ENCODE data around the gene ZNF385B. TPM values are rescaled to one million over a fixed set of nuclear protein-coding genes. Genes with fewer than 3 reads are reported as not detected.

The ZNF385B gene
- total and polyA plus RNA-seq, 9 of the 15 experiments (the other 6 are each of a cell fraction or from before 2014, with no cell fraction given), result 0.50 TPM; not detected in 8

- no peak for TF ChIP-seq ZFP91 (CRISPR knock-in tag; IDR thresholded peaks at IDR 0.05)
- TF ChIP-seq TAL1 (IDR thresholded peaks at IDR 0.05), result no peak
- no peak for TF ChIP-seq TAF9B (IDR thresholded peaks at IDR 0.05; ENCODE audit: partially characterized antibody)
- TF ChIP-seq SUPT5H (IDR thresholded peaks at IDR 0.05), result no peak
- no peak for TF ChIP-seq ZBTB17 (CRISPR knock-in tag; IDR thresholded peaks at IDR 0.05)
- no peak for TF ChIP-seq GTF2F1 (IDR thresholded peaks at IDR 0.05; ENCODE audit: low read depth, low read length)
- TF ChIP-seq GATA2 (CRISPR knock-in tag; IDR thresholded peaks at IDR 0.05), result no peak
- no peak for TF ChIP-seq TCF7 (IDR thresholded peaks at IDR 0.05; ENCODE audit: borderline replicate concordance)
These were observed 256.8 kb downstream of the ZNF385B start (continued) for GRCh38 chr2:179604598-179604997.

- Histone ChIP-seq H3K79me2 (ENCODE audit: control insufficient read depth, insufficient read depth, low read length) (no peaks in the 10 kb centered on the region), H3K4me1 (replicated peaks in 1 of 2; ENCODE audit: control insufficient read depth in 2 of 2, insufficient read depth in 2 of 2, low read length in 2 of 2) (no peaks in the 10 kb centered on the region), H3K4me2 (ENCODE audit: insufficient read depth, low read length) (no peak overlapping the region), H3K9me3 (replicated peaks; ENCODE audit: control insufficient read depth, insufficient read depth, low read depth, low read length) (no peaks in the 10 kb centered on the region), H4K20me1 (replicated peaks; ENCODE audit: control insufficient read depth, insufficient read depth, low read length) (no peaks in the 10 kb centered on the region), H2AFZ (ENCODE audit: low read depth, low read length) (no peak overlapping the region), H3K27me3 (ENCODE audit: control insufficient read depth in 2 of 2, insufficient read depth in 2 of 2, low read length in 2 of 2) (no peaks in the 10 kb centered on the region), H3K4me3 (no peak overlapping the region), H3K36me3 (ENCODE audit: control insufficient read depth, insufficient read depth, low read length) (no peaks in the 10 kb centered on the region), H3K27ac (ENCODE audit: extremely low read depth, low read depth, low read length) (no peak overlapping the region), H3K9me1 (ENCODE audit: control insufficient read depth, insufficient read depth, low read length) (no peaks in the 10 kb centered on the region), H3K9ac (ENCODE audit: insufficient read depth in 1 of 2, low read depth in 2 of 2, low read length in 2 of 2) (no peak overlapping the region)
- WGBS (ENCODE audit: insufficient coverage, low coverage, missing lambda C conversion rate), result 6% methylated on average over 4 of the region's 4 CpGs
- FAIRE-seq, result no peak
- no peak for DNase-seq (ENCODE audit: extremely low read depth in 1 of 4, low spot score in 3 of 4)
- ATAC-seq, result no peak
- in situ Hi-C loops (cut with MboI) (no loop called here), intact Hi-C loops (cut with micrococcal nuclease) (no loop called here)
- no TSS peak for BruUV-seq (replicated peaks)
- CTCF ChIA-PET (ENCODE audit: low intra/inter-chr PET ratio), result no interaction called here
- POLR2A ChIA-PET, result interaction anchor here (0.6 kb wide), 1 partner anchor 601 kb away, joined by 3 read pairs; no protein-coding TSS in a partner anchor
- TF ChIP-seq SAP30 (IDR thresholded peaks at IDR 0.05; ENCODE audit: borderline replicate concordance, insufficient read depth, low read depth, low read length, poor library complexity, severe bottlenecking) (no peak), SIRT6 (IDR thresholded peaks at IDR 0.05; ENCODE audit: low read depth, low read length) (no peak), RBM15 (IDR thresholded peaks at IDR 0.05; ENCODE audit: insufficient read depth, low read length) (no peak), BRD4 (IDR thresholded peaks at IDR 0.05) (no peak), BRCA1 (IDR thresholded peaks at IDR 0.05) (no peak), BRCA1 (CRISPR knock-in tag; IDR thresholded peaks at IDR 0.05) (no peak), CLOCK (CRISPR knock-in tag; IDR thresholded peaks at IDR 0.05; ENCODE audit: borderline replicate concordance) (no peak), ZBTB17 (CRISPR knock-in tag; IDR thresholded peaks at IDR 0.05) (no peak), PBX2 (CRISPR knock-in tag; IDR thresholded peaks at IDR 0.05; ENCODE audit: low read depth) (no peak), PBX2 (tag; conservative IDR thresholded peaks at IDR 0.05; ENCODE audit: low read depth) (no peak)
These were observed 259.0 kb downstream of the ZNF385B start for GRCh38 chr2:179602452-179602851.
